ENCODE results near the gene FAM13A.

The FAM13A gene

DNA sequence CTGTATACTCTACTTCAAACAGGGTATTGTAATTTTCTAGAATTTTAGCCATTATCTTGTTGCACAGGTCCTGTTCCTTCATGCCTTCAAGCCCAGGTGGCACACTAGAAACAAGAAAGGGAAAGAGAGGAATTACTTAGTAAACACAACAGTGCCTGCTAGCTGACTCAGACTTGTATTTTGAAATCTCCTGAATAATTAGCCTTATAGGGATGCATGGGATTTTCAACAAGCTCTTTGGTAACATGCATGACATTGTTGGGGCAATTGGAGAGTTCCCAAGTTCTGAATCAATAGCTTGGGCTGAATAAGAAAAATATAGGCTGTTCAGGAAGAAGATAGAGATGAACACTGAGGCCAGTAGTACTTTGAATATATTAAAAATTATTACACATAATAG, 118.8 kb downstream of the FAM13A start:
- TF ChIP-seq, protein P1, sequence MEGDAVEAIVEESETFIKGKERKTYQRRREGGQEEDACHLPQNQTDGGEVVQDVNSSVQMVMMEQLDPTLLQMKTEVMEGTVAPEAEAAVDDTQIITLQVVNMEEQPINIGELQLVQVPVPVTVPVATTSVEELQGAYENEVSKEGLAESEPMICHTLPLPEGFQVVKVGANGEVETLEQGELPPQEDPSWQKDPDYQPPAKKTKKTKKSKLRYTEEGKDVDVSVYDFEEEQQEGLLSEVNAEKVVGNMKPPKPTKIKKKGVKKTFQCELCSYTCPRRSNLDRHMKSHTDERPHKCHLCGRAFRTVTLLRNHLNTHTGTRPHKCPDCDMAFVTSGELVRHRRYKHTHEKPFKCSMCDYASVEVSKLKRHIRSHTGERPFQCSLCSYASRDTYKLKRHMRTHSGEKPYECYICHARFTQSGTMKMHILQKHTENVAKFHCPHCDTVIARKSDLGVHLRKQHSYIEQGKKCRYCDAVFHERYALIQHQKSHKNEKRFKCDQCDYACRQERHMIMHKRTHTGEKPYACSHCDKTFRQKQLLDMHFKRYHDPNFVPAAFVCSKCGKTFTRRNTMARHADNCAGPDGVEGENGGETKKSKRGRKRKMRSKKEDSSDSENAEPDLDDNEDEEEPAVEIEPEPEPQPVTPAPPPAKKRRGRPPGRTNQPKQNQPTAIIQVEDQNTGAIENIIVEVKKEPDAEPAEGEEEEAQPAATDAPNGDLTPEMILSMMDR (IDR thresholded peaks at IDR 0.05; ENCODE audit: poor library complexity, severe bottlenecking) = peak; percentile 28
- DNase-seq (ENCODE audit: low spot score) = no peak
- Histone ChIP-seq H3K27me3 (ENCODE audit: insufficient read depth, poor library complexity, severe bottlenecking) (no peaks in the 10 kb centered on the region), H3K4me1 (ENCODE audit: insufficient read depth, poor library complexity, severe bottlenecking) (peaks cover 20% of the 10 kb centered on the region), H3K9me3 (ENCODE audit: severe bottlenecking) (no peaks in the 10 kb centered on the region), H3K4me3 (ENCODE audit: severe bottlenecking) (no peak overlapping the region), H3K27ac (ENCODE audit: poor library complexity, severe bottlenecking) (peak overlapping the region; percentile 44), H3K36me3 (ENCODE audit: low read depth) (no peaks in the 10 kb centered on the region)
- peak; percentile 98 for ATAC-seq (ENCODE audit: low read depth)

DNA sequence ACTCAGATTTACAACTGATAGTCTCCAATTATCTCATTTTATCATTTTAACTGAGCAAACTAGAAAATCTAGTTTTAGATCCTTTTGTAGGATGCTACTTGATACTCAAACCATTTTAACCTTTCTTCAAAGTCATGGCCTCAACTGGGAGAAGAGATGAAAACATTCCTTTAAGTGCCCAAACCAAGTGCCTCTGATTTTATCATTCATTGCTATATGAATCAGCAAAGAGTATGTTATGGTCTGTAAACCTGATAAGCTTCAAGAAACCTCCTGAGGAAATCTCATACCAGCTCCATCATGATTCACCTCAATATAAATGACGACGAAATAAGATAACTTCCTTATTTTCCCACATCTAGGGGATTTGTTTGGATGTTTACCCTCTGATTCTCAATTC, 119.9 kb downstream of the FAM13A start:
- TF ChIP-seq, protein P1 (IDR thresholded peaks at IDR 0.05; ENCODE audit: poor library complexity, severe bottlenecking) = no peak
- peak overlapping the region; percentile 44 for H3K27ac ChIP-seq (ENCODE audit: poor library complexity, severe bottlenecking)
- H3K4me3 ChIP-seq (ENCODE audit: severe bottlenecking) = no peak overlapping the region
- no peaks in the 10 kb centered on the region for H3K9me3 ChIP-seq (ENCODE audit: severe bottlenecking)
- H3K27me3 ChIP-seq (ENCODE audit: insufficient read depth, poor library complexity, severe bottlenecking) = no peaks in the 10 kb centered on the region
- ATAC-seq (ENCODE audit: low read depth) (peak; percentile 47; the same call in 2 of the 3 replicates), DNase-seq (ENCODE audit: low spot score) (no peak)
- H3K4me1 ChIP-seq (ENCODE audit: insufficient read depth, poor library complexity, severe bottlenecking) = peaks cover 20% of the 10 kb centered on the region
- no peaks in the 10 kb centered on the region for H3K36me3 ChIP-seq (ENCODE audit: low read depth)

DNA sequence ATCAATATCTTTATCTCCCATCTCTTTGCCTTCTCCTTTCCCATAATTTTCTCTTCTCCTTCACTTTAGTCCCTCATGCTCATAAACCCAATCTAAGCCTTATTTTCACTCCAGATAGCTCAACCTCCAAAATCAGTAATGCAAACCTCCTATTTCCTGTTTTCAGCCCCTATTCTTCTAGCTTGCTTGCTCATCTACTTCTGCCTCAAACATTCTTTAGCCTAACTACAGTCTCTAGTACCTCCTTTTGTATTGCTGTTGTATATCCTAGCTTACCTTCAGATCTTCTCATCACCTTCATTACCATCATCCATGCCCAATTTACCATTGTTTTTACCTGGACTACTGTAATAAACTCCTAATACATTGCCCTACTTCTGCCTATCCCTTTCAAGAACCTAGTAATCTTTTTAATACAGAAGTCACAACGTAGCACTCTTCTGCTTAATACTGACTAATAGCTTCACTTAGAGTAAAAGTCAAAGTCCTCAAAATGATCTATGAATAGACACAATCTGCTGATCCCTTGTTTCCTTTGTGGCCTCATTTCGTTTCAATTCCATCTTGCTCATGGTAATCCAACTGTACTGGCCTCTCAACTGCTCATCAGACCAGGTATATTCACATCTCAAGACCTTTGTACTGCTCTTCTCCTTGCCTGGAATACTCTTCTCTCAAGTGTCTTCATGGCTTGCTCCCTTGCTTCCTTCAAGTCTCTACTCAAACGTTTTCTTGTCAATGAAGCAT, 123.4 kb downstream of the FAM13A start:
- no peaks in the 10 kb centered on the region for H3K36me3 ChIP-seq (ENCODE audit: low read depth)
- ATAC-seq (ENCODE audit: low read depth) (no peak), DNase-seq (ENCODE audit: low spot score) (no peak)
- TF ChIP-seq, protein P1 (IDR thresholded peaks at IDR 0.05; ENCODE audit: poor library complexity, severe bottlenecking) = no peak
- no peak overlapping the region for H3K27ac ChIP-seq (ENCODE audit: poor library complexity, severe bottlenecking)
- no peaks in the 10 kb centered on the region for H3K9me3 ChIP-seq (ENCODE audit: severe bottlenecking)
- H3K27me3 ChIP-seq (ENCODE audit: insufficient read depth, poor library complexity, severe bottlenecking) = no peaks in the 10 kb centered on the region
- peaks cover 19% of the 10 kb centered on the region for H3K4me1 ChIP-seq (ENCODE audit: insufficient read depth, poor library complexity, severe bottlenecking)
- no peak overlapping the region for H3K4me3 ChIP-seq (ENCODE audit: severe bottlenecking)

DNA sequence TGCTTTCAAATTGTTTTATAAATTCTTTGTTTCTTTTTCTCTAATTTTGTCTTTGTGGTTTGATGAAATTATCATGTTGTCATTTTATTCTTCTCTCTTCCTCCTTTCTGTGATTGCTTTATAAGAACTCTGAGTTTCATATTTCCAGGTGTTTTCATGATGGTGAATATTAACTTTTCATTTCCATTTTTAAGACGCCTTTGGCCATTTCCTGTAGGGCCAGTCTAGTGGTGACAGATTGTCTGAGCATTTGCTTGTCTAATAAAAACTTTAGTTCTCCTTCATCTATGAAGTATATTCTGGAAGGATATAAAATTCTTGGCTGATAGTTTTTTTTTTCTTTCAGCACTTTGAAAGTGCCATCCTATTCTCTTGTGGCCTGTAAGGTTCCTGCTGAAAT, 128.1 kb downstream of the FAM13A start:
- ATAC-seq (ENCODE audit: low read depth) (no peak), DNase-seq (ENCODE audit: low spot score) (no peak)
- Histone ChIP-seq H3K27ac (ENCODE audit: poor library complexity, severe bottlenecking) (no peak overlapping the region), H3K36me3 (ENCODE audit: low read depth) (no peaks in the 10 kb centered on the region), H3K4me1 (ENCODE audit: insufficient read depth, poor library complexity, severe bottlenecking) (no peaks in the 10 kb centered on the region), H3K4me3 (ENCODE audit: severe bottlenecking) (no peak overlapping the region), H3K27me3 (ENCODE audit: insufficient read depth, poor library complexity, severe bottlenecking) (no peaks in the 10 kb centered on the region), H3K9me3 (ENCODE audit: severe bottlenecking) (no peaks in the 10 kb centered on the region)
- TF ChIP-seq, protein P1 (IDR thresholded peaks at IDR 0.05; ENCODE audit: poor library complexity, severe bottlenecking) = no peak

GRCh38 chr4:88927420-88927819, 129.6 kb downstream of the FAM13A start:
- no peak for ATAC-seq (ENCODE audit: low read depth)
- no peak for DNase-seq (ENCODE audit: low spot score)
- Histone ChIP-seq H3K4me3 (ENCODE audit: severe bottlenecking) (no peak overlapping the region), H3K36me3 (ENCODE audit: low read depth) (no peaks in the 10 kb centered on the region), H3K4me1 (ENCODE audit: insufficient read depth, poor library complexity, severe bottlenecking) (no peaks in the 10 kb centered on the region), H3K27ac (ENCODE audit: poor library complexity, severe bottlenecking) (no peak overlapping the region), H3K27me3 (ENCODE audit: insufficient read depth, poor library complexity, severe bottlenecking) (no peaks in the 10 kb centered on the region), H3K9me3 (ENCODE audit: severe bottlenecking) (no peaks in the 10 kb centered on the region)
- TF ChIP-seq, protein P1 (IDR thresholded peaks at IDR 0.05; ENCODE audit: poor library complexity, severe bottlenecking) = no peak
